ENCODE data around the gene UBR4. TPM values are rescaled to one million over a fixed set of nuclear protein-coding genes. Genes with fewer than 3 reads are reported as not detected.

UBR4 gene
- total and polyA plus RNA-seq, 7 donors, result 32.4 to 215 (median 73.5) TPM

- intact Hi-C loops (cut with DNase I), result no loop called here
- H3K36me3 ChIP-seq, result peaks cover 94 to 100% (median 98%) of the 10 kb centered on the region in 4 donors
- H3K4me1 ChIP-seq, result no peaks in the 10 kb centered on the region
- 49 to 85% methylated on average over 1 of the region's 1 CpG for WGBS, 2 donors
- no peak overlapping the region for H3K4me3 ChIP-seq
- no peak for DNase-seq
- no peak overlapping the region for H3K27ac ChIP-seq
- TF ChIP-seq EP300 (IDR thresholded peaks at IDR 0.05), result no peak
- no peaks in the 10 kb centered on the region for H3K9me3 ChIP-seq
- H3K27me3 ChIP-seq, result no peaks in the 10 kb centered on the region
Observed at GRCh38 chr1:19123837-19124236, 86.2 kb downstream of the UBR4 start.

- Histone ChIP-seq H3K27me3 (no peaks in the 10 kb centered on the region), H3K9me3 (no peaks in the 10 kb centered on the region), H3K4me1 (no peaks in the 10 kb centered on the region), H3K4me3 (no peak overlapping the region), H3K27ac (no peak overlapping the region), H3K36me3 (peaks cover 84 to 100% (median 96%) of the 10 kb centered on the region in 4 donors)
- intact Hi-C loops (cut with DNase I), result no loop called here
- no peak for DNase-seq
- TF ChIP-seq CTCF (IDR thresholded peaks at IDR 0.05), result no peak
- TF ChIP-seq POLR2A (IDR thresholded peaks at IDR 0.05), result no peak
- TF ChIP-seq EP300 (IDR thresholded peaks at IDR 0.05), result no peak
- no peak for TF ChIP-seq POLR2AphosphoS5 (IDR thresholded peaks at IDR 0.05)
- WGBS, 2 donors, result 51 to 82% methylated on average over 10 of the region's 10 CpGs
Observed at GRCh38 chr1:19122668-19123067, 87.4 kb downstream of the UBR4 start.

GRCh38 chr1:19121192-19121591 is 88.9 kb downstream of the UBR4 start:
- Histone ChIP-seq H3K9me3 (no peaks in the 10 kb centered on the region), H3K36me3 (peaks cover 84 to 100% (median 96%) of the 10 kb centered on the region in 4 donors), H3K4me3 (no peak overlapping the region), H3K4me1 (no peaks in the 10 kb centered on the region), H3K27me3 (no peaks in the 10 kb centered on the region), H3K27ac (no peak overlapping the region)
- no peak for DNase-seq
- intact Hi-C loops (cut with DNase I), result no loop called here
- TF ChIP-seq POLR2A (IDR thresholded peaks at IDR 0.05), result no peak
- TF ChIP-seq CTCF (IDR thresholded peaks at IDR 0.05), result no peak
- TF ChIP-seq POLR2AphosphoS5 (IDR thresholded peaks at IDR 0.05), result no peak
- no peak for TF ChIP-seq EP300 (IDR thresholded peaks at IDR 0.05)
- WGBS, 2 donors, result 17 to 62% methylated on average over 7 of the region's 7 CpGs

GRCh38 chr1:19120070-19120469 is 90.0 kb downstream of the UBR4 start:
- Histone ChIP-seq H3K27me3 (no peaks in the 10 kb centered on the region), H3K4me3 (no peak overlapping the region), H3K36me3 (peaks cover 86 to 100% (median 94%) of the 10 kb centered on the region in 4 donors), H3K4me1 (no peaks in the 10 kb centered on the region), H3K27ac (no peak overlapping the region), H3K9me3 (no peaks in the 10 kb centered on the region)
- intact Hi-C loops (cut with DNase I), result no loop called here
- 96% methylated on average over 7 of the region's 7 CpGs for WGBS, 2 donors
- DNase-seq, result no peak
- TF ChIP-seq EP300 (IDR thresholded peaks at IDR 0.05) (no peak), POLR2AphosphoS5 (IDR thresholded peaks at IDR 0.05) (no peak), CTCF (IDR thresholded peaks at IDR 0.05) (no peak), POLR2A (IDR thresholded peaks at IDR 0.05) (no peak)

DNA sequence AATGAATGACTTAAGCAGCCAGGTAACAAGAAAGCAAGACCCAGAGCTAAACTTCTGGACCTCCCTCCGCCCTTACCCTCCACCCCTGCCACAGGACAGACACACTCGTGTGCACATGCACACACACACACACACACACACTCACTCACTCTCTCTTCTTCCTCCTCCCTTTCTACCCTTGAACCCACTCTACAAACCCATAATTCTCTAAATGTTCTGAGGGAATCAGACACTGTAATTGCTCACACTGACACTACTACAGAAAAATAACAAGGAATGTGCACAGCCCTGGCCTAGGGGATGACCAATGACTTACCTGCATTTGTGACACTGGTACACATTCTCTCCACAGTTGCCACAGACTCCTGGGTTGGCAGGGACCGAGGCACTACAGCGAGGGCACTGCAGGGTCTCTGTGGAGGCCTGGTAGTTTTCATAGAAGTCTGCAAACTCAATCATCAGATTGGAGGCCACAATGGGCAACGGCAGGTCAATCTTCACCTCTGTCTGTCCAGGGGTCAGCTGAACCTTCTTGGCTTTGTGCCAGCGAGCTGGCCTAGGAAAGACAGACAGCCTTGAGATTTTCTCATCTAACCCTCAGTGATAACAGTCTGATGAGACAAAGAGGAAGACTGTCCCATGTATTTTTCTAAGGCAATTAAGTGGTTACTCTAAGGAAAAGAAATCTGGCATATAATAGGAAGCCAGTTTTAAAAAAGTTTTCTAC is 94.8 kb downstream of the UBR4 start:
- no peak for DNase-seq
- H3K36me3 ChIP-seq, result peaks cover 80 to 100% (median 96%) of the 10 kb centered on the region in 4 donors
- intact Hi-C loops (cut with DNase I), result loop anchor here (5.0 kb wide), 1 partner anchor 67 kb away; no protein-coding TSS in a partner anchor
- H3K4me3 ChIP-seq, result no peak overlapping the region
- no peaks in the 10 kb centered on the region for H3K27me3 ChIP-seq
- H3K27ac ChIP-seq, result no peak overlapping the region
- WGBS, 2 donors, result 83 to 88% methylated on average over 6 of the region's 6 CpGs
- TF ChIP-seq CTCF (IDR thresholded peaks at IDR 0.05) (no peak), POLR2AphosphoS5 (IDR thresholded peaks at IDR 0.05) (no peak), POLR2A (IDR thresholded peaks at IDR 0.05) (no peak), EP300 (IDR thresholded peaks at IDR 0.05) (no peak)
- no peaks in the 10 kb centered on the region for H3K4me1 ChIP-seq
- H3K9me3 ChIP-seq, result no peaks in the 10 kb centered on the region

All from sigmoid colon (tissue), 7 donors.